ENCODE data around the gene CCDC88C.

DNA sequence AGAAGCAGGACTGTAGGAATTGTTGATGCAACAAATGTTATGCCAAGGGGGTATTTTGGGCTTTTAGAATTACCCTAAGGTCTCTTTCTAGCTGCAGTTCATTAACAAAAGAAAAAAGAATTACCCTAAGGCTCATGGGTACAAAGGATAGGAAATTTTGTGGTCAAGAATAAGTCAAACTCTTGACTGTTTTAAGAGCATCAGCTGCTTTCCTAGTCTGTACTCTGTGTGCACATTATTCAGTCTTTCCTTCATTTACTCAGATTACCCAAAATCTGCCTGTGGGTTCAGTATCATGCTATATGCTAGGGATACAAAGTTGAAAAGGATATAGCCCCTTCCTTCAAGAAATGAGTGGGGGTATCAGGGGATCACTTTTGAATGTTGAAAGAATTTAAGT is 36.5 kb upstream of the CCDC88C start:
- TF ChIP-seq, protein P1, sequence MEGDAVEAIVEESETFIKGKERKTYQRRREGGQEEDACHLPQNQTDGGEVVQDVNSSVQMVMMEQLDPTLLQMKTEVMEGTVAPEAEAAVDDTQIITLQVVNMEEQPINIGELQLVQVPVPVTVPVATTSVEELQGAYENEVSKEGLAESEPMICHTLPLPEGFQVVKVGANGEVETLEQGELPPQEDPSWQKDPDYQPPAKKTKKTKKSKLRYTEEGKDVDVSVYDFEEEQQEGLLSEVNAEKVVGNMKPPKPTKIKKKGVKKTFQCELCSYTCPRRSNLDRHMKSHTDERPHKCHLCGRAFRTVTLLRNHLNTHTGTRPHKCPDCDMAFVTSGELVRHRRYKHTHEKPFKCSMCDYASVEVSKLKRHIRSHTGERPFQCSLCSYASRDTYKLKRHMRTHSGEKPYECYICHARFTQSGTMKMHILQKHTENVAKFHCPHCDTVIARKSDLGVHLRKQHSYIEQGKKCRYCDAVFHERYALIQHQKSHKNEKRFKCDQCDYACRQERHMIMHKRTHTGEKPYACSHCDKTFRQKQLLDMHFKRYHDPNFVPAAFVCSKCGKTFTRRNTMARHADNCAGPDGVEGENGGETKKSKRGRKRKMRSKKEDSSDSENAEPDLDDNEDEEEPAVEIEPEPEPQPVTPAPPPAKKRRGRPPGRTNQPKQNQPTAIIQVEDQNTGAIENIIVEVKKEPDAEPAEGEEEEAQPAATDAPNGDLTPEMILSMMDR (IDR thresholded peaks at IDR 0.05): no peak
- no peak for TF ChIP-seq POLR2A (IDR thresholded peaks at IDR 0.05)
